HG02798 (cell line): ENCODE measurements around the gene LRMDA.
A peak's percentile ranks its signal among the peaks of the same experiment; 100 is the strongest.
"Not testable (repeated sequence)": the region's sequence is repeated elsewhere in the genome, so short reads cannot be mapped to it uniquely, and the experiment has no call there.

ENCODE experiments used
- ATAC-seq: cut with Tn5 transposase; IDR thresholded peaks from one replicate; pipeline ENCODE4 v1.9.1; 2021; ENCODE audit warnings: mild to moderate bottlenecking; ENCODE audit not compliant: unreplicated experiment, poor library complexity

LRMDA gene

DNA sequence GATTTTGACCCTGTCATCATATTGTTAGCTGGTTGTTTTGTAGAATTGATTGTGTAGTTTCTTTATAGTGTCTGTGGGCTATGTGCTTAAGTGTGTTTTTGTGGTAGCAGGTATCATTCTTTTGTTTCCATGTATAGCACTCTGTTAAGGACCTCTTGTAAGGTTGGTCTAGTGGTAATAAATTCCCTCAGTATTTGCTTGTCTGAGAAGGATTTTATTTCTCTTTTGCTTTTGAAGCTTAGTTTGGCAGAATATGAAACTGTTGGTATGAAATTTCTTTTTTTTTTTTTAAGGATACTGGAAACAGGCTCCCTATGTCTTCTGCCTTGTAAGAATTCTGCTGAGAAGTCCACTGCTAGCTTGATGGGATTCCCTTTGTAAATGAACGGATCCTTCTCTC is 1073.4 kb downstream of the LRMDA start:
- ATAC-seq: no peak

DNA sequence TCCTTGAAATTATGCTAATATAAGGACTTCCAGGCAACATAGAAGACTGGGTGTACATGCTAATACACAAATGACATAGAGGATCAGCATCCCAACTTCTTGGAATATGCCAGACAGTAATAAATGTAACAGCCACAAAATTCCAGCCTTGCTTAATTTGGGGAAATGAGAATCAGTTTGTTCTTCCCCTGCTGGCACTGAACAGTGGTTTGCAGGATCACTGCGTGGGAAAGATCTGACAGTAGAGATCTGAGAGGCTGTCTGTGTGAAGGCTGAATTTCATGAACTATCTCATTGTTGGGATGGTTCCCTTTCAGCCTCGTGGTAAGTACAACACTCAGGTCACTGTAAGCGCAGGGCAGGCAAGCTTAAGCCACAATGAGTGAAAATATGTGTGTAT is 1078.0 kb downstream of the LRMDA start:
- no peak for ATAC-seq

DNA sequence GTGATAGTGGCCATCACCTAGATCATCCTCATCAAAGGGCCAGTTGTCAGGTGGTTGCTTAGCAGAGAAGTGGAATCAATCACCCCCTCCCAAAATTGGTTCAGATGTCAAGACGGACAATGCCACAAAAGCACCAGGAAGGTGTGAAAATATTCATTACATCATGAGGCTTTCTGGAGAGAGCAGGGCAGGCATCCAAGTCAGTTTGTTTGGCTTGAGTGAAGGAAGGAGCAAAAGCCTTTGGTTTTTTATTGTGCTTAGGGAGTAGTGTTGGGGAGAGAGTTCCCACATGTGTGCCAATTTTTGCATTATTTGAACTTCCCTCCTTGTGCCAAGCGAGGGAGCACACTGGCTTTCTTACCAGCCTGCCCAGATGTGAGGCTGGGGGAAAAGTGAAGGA is 1082.9 kb downstream of the LRMDA start:
- ATAC-seq: no peak

DNA sequence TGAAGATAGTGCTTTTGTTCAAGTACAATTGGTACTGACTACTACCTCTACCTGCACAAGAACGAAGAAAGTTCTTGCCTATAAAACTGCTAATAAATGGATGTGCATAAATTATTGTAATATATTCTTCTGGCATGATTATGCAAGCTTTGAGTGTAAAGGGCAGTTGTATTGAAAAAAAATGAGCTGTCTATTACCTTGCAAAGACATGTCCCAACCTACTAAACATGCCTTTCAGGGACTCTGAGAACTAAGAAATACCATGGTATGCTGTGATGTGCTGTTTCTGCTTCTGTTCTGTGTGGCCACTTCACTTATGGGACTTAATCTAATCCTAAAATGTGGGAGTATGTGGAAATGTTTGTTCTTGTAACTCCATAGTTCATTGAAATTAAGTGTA is 1083.4 kb downstream of the LRMDA start:
- ATAC-seq: no peak

DNA sequence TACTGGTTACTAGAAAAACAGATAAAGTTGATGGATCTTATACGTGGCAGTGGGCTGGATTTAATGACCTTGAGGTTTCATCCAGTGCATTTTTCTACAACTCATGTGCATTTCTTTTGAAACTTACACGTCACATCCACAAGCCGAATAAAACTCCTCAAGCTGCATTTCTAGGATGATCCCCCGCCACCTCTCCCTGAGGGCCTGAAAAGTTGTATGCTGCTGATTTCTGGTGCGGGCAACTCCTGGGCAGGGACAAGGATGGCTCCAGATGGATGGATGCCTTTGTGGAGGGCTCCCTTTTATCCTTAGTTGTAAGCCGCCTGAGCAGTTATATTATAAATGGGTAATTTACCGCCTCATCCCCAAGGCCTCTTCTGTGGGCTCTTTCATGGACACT is 1091.1 kb downstream of the LRMDA start:
- no peak for ATAC-seq

DNA sequence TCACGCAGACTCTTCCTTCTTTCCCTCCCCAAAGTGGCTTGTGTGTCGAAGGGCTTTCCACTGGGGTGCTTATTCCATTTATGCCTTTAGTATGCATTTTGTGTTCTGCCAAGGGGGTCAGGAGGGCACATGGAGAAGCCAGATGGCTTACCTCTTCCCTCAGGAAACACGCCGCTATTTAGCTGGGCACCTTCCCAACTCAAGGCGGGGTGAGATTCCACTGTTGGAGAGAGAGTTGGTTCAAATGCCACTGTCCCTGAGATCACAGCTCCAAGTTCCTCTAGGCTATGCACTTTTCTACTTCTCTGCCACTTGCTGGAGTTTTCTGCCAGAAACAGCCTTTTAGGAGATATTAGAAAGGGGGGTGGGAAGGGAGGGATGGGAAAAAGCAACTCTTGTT is 1091.8 kb downstream of the LRMDA start:
- ATAC-seq: no peak

DNA sequence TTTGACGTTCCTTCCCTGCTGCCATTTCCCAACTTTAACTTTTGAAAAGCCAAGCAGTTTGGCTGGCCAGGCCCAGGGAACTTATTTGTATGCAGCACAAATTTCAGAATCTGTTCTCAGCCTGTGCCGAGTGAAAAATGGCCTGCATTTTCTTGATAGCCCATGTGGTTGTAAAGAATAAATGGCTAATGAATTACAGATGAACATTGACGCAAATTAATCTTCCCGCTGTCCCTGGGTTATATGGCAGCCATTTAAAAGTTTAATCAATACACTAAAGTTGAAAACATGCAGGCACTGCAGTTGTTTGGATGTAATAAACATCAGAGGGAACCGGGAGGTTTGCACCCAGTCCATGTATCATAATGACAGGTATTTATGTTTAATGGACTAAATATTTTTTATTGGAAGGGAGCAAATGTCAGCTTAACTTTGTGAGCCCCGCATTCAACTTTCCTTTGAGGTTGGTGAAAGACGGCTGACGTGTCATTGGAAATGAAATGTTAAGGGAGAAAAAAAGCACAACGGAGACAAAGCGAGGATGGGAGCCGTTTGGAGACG is 1092.4 kb downstream of the LRMDA start:
- ATAC-seq: no peak

DNA sequence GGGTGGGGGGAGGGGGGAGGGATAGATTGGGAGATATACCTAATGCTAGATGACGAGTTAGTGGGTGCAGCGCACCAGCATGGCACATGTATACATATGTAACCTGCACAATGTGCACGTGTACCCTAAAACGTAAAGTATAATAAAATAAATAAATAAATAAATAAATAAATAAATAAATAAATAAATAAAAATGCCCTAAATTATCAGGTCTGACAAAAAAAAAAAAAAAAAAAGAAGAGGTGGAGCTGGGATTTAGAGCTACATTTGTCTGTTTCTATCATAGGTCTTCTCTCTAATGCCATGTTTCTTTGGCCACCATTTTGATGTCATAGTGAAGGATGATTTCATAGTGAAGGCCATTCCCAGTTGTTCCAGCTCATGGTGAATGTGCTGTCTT is 1095.4 kb downstream of the LRMDA start:
- not testable (repeated sequence) for ATAC-seq

DNA sequence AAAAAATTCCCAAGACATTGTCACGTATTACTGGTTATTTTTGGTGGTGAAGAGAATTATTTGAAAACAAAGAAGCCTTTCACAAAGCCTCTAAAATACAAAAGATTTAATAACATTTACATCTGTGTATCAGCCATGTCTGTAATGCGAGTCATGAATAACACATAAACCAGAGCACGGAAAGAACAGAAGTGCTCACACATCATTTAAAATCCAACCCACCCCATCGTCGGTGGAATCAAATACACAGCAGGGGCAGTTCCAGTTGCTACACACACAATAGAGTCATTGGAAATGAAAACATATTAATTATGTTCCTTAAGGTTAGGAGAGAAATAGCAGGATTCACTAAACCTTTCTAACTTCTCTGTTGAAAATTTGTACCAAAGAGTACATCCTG is 1108.9 kb downstream of the LRMDA start:
- no peak for ATAC-seq

DNA sequence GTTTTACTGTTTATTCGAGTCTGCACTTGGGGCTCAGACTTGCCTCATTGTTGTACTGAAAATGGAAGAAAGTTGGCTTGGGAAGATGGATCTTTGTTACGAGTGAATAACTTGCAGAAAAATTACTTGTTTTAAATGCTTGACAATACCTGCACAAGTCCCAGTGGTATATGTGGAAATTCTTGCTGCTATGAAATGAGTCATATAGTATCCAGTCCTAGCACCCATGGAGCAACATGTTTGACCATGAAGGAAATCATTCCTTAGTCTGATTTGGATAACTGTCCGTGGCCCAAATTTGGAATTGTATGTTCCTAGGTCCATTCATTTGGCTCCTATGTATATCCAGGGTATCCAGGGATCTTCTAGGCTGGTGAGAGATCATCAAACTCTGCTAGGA is 1109.4 kb downstream of the LRMDA start:
- ATAC-seq: no peak

DNA sequence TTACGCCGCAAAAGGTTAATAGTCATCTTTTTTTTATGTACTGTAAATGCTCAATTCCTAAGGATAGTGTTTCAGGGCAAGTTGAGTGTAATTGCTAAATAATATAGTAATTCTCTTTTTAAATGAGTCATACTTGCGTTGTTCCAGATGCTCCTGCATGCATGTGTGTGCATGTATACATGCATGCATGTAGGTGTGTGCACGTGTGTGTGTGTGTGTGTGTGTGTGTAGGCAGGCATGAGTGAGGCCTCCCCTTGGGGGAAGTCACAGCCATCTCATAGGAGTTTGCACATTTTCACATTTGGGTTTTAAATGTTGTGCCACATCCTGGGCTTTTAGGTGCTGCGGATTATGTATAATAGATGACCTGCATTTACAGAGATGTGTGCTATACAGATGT is 1110.4 kb downstream of the LRMDA start:
- ATAC-seq: no peak

DNA sequence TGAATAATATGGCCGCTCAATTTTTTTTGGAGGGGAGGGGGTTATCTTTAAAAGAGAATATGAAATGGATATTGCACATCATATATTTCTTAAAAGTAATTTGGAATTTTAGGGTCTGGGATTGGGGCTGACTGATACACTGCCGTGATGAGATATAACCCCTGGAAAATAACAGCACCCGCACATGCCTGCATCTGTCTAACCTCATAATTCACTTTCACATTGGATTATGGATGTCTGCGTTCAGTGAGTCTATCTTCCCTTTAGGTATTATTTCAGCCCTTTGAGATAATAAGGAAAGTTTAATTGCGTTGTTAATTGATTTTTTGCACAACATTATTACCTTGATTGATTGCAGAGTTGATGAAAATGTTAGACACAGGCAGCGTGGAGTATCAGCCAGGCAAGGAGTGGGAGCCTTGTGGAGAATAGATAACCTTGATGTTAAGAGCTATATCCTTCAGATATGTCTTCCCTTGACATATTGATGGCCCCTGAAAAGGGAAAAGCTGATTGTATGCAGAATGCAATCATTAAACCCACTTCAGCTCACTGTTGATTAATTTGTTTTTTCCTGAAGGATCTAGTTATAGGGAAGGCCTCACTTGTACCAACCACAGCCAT is 1111.0 kb downstream of the LRMDA start:
- ATAC-seq: no peak

DNA sequence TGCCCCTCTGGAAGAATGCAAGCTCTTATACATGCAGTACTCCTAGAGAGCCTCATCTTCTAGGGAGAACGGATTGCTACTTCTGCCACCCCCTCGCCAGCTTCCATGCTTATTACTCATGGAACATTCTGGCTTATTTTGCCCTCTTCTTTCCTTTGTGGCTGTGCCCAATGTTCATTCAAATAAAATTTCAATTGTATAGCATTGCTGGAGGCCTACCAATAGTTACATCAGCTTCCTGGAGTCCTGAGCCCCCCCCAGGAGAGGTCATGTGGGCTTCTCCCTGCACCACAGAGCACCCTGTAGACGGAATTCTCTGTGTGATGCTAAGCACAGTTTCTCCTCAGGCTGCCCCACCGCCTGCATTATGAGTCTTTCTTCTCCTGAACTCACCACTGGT is 1112.2 kb downstream of the LRMDA start:
- no peak for ATAC-seq

DNA sequence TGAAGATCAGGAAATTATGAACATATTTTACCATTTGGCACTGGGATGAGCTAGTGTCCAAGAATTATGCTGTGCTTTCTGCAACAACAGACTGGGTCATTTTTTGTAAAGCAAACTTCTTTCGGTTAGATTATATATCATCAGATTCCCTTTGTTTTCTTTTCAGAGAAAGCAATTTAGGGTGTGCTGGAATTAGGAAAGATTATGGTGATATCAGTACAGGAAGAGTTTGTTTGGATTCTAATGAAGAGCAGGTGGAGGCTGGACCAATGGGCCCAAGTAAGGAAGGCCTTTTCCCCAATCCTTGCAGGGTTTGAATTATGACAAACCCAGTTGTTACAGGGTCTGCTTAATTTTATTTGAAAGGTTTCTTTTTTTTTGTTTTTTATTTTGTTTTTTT is 1113.4 kb downstream of the LRMDA start:
- no peak for ATAC-seq

DNA sequence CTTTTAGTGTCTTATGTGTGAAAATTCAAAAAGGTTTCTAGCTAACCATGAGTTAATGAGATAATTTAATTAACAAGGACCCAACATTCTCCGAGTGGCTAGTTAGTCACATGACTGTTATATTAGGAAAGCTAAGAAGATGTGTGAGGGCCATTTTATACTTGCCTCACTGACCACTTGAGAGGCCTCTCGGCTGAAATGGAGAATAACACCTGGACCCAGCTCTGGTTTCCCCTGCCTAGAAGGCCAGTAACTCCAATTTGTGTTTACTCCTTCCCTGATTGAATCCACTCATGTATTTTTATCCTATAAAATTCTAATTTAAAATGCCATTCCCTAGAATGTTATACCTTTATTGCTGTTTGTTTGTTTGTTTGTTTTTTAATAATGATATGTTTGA is 1115.0 kb downstream of the LRMDA start:
- no peak for ATAC-seq

DNA sequence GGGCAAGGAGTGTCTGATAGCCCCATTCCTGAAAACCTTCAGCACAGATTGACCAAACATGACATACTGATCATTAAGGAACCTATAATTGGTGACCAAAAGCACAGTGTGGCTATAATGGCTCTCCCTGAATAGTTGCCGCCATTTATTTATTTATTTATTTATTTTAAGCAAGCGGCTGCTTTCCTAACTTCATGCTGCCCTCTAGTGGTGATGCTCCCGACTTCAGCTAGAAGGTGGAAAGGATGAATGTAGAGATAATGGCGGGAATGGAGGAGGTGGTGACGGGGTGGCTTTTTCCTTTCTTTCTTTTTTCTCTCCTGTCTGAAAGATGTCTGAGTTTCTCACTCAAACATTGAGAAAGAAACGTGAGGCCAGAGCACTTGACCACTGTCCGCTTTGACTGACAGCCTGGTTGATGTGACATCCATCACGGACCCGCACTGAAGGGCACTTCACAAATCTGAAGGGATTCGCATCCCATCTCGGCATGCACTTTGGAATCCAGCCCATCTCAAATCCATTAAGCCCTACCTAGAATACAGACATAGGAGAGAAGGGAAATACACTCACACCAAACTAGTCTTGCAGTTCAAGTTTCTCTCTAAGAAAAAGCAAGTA is 1116.0 kb downstream of the LRMDA start:
- peak; percentile 73 for ATAC-seq

DNA sequence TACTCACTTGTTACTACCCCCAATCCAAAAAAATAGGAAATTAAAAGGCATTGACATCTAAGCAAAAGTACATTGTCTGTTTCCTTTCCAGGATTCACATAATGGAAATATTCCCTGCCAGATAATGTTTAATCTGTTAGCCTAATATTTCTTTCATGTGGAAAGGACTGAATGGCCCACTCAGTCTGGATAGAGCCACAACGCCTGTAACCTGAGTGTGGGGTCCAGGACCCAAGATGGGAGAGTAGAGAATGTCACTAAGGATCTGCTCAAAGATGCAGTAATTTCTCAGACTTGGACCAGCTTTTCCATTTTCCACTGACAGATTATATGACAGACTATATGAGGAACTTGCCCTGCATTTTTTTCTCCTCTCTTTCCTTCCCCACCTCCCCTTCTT is 1117.3 kb downstream of the LRMDA start:
- ATAC-seq: no peak

DNA sequence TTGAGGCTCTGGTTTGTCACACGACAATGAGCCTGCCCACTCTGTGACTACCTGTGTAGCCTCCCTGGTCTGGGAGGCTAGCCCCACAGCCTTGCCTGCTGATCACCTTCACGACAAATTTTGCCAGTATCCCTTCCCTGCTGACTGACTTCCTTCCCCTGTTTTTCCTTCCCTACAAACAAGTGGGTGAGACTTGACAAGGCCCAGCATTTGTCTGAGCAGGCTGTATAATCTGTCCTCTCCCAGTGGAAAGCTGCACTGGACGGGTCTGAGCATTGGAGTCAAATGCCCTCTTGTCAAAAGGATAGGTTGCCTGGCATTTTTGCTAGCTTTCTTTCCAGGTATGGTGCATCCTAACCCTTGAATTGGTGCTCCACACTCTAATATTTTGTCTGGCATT is 1117.7 kb downstream of the LRMDA start:
- no peak for ATAC-seq

DNA sequence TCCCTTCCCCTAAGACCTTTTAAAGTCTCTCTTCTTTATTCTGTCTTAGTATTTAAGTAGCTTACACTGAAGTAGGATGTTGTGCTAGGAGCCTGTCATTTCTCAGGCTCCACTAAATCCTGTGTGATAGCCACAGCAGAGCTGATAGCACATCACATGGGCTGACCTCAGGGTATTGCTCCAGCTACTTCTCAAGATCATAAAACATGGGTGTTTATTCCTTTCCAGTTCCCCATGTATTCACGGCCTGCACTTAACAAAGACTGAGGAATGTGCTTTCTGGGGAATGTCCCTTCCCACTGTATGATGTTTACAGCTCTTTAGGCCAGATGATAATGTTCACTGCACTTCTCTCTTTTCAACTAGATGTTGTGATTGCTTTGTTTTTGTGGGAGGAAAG is 1119.4 kb downstream of the LRMDA start:
- no peak for ATAC-seq

DNA sequence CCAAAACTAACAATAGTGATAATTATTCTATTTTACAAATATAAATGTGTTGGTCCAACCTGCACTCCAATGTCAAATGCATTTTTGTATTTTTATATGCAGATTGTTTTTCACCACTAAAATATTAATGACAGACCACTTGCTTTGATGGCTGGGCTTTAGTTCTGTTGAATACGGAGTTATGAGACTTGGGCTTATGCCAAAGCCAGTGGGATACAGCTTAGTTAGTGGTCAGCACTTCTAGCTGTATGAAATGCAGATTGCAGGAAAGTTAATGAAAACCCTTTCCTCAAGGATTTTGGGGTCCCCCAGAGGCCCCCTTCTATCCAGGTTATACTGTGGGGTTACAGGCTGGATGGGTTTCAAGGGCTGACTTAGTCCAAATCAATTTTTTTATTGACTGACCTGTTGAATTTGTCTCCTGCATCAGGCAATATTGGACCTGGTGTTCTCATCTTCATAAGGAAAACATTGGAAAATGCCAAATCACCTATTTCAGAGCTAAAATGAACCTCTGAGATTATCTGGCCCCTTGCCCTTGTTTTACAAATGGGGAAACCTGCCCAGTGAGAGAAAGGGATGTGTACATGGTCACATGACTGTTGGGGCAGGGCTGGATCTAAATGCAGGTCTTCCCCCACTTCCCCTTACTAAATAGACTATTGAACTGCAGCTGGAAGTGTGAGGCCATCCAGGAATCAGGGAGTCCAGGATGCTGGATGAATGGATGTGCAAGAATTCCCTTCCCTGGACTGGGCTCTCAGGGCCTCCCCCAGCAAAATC is 1120.9 kb downstream of the LRMDA start:
- no peak for ATAC-seq

DNA sequence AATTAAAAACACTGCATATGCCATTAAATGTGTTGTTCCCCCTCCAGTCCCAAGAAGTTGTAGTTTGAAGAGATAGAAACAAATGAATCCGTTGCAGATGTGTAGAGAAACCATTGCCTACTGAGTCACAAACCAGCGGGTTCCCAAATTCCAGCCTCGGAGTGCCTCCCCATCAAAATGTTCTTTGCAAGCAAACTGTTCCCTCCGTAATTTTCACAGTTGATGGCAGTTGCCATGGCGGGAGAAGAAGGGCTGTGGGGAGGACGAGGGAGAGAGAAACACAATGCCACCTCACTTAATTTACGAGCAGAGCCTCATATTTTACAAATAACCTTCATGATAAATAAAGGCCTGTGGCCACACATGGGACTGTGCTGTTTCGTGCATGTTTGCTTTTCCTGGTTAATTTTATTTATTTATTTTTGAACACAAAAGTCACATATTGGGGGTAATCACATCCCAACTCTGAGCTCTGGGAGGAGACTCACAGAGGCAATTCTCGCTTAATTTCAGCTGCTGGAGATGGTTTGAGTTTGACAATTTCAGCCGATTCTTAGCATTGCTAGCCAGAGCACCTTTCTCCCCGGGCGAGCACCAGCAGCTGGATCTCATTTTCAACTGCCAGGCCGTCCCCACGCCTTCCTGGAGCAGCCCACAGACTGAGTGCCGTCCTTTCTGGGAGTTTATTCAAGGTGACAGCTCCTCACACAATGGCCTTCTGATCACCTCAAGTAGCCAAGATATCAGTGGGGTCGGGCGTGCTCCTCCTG is 1122.0 kb downstream of the LRMDA start:
- no peak for ATAC-seq
